H1 (cell line): ENCODE data around the gene SLC39A11. TPM values are rescaled to one million over a fixed set of nuclear protein-coding genes. Genes with fewer than 3 reads are reported as not detected.

Experiments used
- CTCF ChIA-PET: fragments of 300-600 bp; sonication (Branson Sonifier 250); formaldehyde crosslinking; loops from one replicate; lab custom pipeline; 2021; ENCODE audit not compliant: partially characterized antibody; lab: Charles Lee
- POLR2A ChIA-PET: fragments of 300-600 bp; sonication (Branson Sonifier 250); formaldehyde crosslinking; loops from one replicate; lab custom pipeline; 2021; ENCODE audit warnings: inconsistent platforms; ENCODE audit not compliant: partially characterized antibody; lab: Charles Lee
- DNase-seq, 2 experiments: peaks; one replicate each; pipeline versions ENCODE4 v3.0.0 to v3.0.0-alpha.2; 2010 to 2022; ENCODE audit warnings: low spot score in 2 of 2, low read depth in 1 of 2, mixed read lengths in 1 of 2
- FAIRE-seq: peaks from 2 replicates; lab custom pipeline; 2011; peaks lifted over from hg19 to GRCh38; lab: Jason Lieb, UNC
- H2AFZ ChIP-seq: 2 replicates; pipeline ENCODE4 v1.8.1; 2012; ENCODE audit warnings: low read length, inconsistent platforms
- H2AK5ac ChIP-seq: 2 replicates; pipeline ENCODE4 v1.6.1; 2013; ENCODE audit warnings: low read depth, low read length
- H2BK120ac ChIP-seq: replicated peaks from 2 replicates; pipeline ENCODE3; 2013; ENCODE audit warnings: low read depth, low read length, inconsistent platforms
- H2BK12ac ChIP-seq: 2 replicates; pipeline ENCODE4 v1.6.1; 2013; ENCODE audit warnings: low read depth, low read length
- H2BK15ac ChIP-seq: 2 replicates; pipeline ENCODE4 v1.6.1; 2013; ENCODE audit warnings: low read length
- H2BK20ac ChIP-seq: 2 replicates; pipeline ENCODE4 v1.6.1; 2013; ENCODE audit warnings: low read length
- H2BK5ac ChIP-seq: 2 replicates; pipeline ENCODE4 v1.6.1; 2013; ENCODE audit warnings: low read depth, low read length
- H3K14ac ChIP-seq: 2 replicates; pipeline ENCODE4 v1.6.1; 2013; ENCODE audit warnings: inconsistent platforms; ENCODE audit not compliant: insufficient read length
- H3K18ac ChIP-seq: 2 replicates; pipeline ENCODE4 v1.6.1; 2013; ENCODE audit warnings: low read length; ENCODE audit errors: extremely low read depth
- H3K23ac ChIP-seq: 2 replicates; pipeline ENCODE4 v1.6.1; 2013; ENCODE audit warnings: inconsistent platforms; ENCODE audit not compliant: insufficient read length
- H3K23me2 ChIP-seq: 2 replicates; pipeline ENCODE4 v1.6.1; 2013; ENCODE audit warnings: low read depth, low read length
- H3K27ac ChIP-seq: 2 replicates; pipeline ENCODE4 v1.6.1; 2011; ENCODE audit warnings: low read depth, low read length, inconsistent platforms
- H3K27me3 ChIP-seq, 4 experiments: replicated peaks in 1 of 4; 1 replicate in 1 of 4; 2 replicates in 3 of 4; pipeline versions ENCODE4 v1.6.1 to v1.8.1; 2011 to 2013; ENCODE audit warnings: low read length in 3 of 4, mild to moderate bottlenecking in 3 of 4, inconsistent platforms in 2 of 4, mixed read lengths in 2 of 4, moderate library complexity in 1 of 4; ENCODE audit not compliant: control insufficient read depth in 3 of 4, insufficient read depth in 3 of 4; ENCODE audit errors: extremely low read depth in 1 of 4
- H3K36me3 ChIP-seq, 4 experiments: 2 replicates each; pipeline versions ENCODE4 v1.6.1 to v1.8.1; 2011 to 2013; ENCODE audit warnings: mild to moderate bottlenecking in 4 of 4, low read length in 3 of 4, moderate library complexity in 2 of 4, control low read depth in 1 of 4, inconsistent platforms in 1 of 4; ENCODE audit not compliant: insufficient read depth in 4 of 4, control insufficient read depth in 2 of 4
- H3K4ac ChIP-seq: replicated peaks from 2 replicates; pipeline ENCODE3; 2013; ENCODE audit warnings: low read length, low read depth, mixed read lengths, inconsistent platforms; ENCODE audit not compliant: insufficient read length
- H3K4me1 ChIP-seq, 4 experiments: replicated peaks in 1 of 4; 1 replicate in 1 of 4; 2 replicates in 3 of 4; pipeline versions ENCODE4 v1.6.1 to v1.8.1; 2011 to 2013; ENCODE audit warnings: low read length in 3 of 4, inconsistent platforms in 2 of 4, mixed read lengths in 1 of 4; ENCODE audit not compliant: insufficient read depth in 4 of 4, control insufficient read depth in 3 of 4
- H3K4me2 ChIP-seq, 2 experiments: 2 replicates each; pipeline versions ENCODE4 v1.6.1 to v1.8.1; 2011 to 2013; ENCODE audit warnings: low read depth in 2 of 2, low read length in 2 of 2, control low read depth in 1 of 2, inconsistent platforms in 1 of 2, mild to moderate bottlenecking in 1 of 2; ENCODE audit not compliant: insufficient read depth in 1 of 2
- H3K4me3 ChIP-seq, 4 experiments: fragments of 200-600, 300-600 bp in 1 of 4; sonication (generic), shearing (Covaris generic), sonication (Bioruptor Twin) in 1 of 4; 2 replicates each; pipeline versions ENCODE4 v1.5.1 to v1.8.1; 2011 to 2016; ENCODE audit warnings: low read length in 4 of 4, low read depth in 3 of 4, control low read depth in 2 of 4, inconsistent platforms in 2 of 4, mild to moderate bottlenecking in 2 of 4, mixed read lengths in 1 of 4, moderate library complexity in 1 of 4; ENCODE audit not compliant: insufficient read depth in 2 of 4; ENCODE audit errors: extremely low read depth in 1 of 4
- H3K56ac ChIP-seq: replicated peaks from 2 replicates; pipeline ENCODE3; 2013; ENCODE audit warnings: low read depth, mild to moderate bottlenecking, mixed read lengths, low read length, inconsistent platforms; ENCODE audit not compliant: insufficient read length
- H3K79me1 ChIP-seq: 2 replicates; pipeline ENCODE4 v1.6.1; 2013; ENCODE audit warnings: low read depth, low read length, control low read depth
- H3K79me2 ChIP-seq, 2 experiments: 2 replicates each; pipeline versions ENCODE4 v1.6.1 to v1.8.1; 2012 to 2013; ENCODE audit warnings: low read length in 2 of 2, mild to moderate bottlenecking in 2 of 2, inconsistent platforms in 1 of 2; ENCODE audit not compliant: insufficient read depth in 2 of 2, control insufficient read depth in 1 of 2
- H3K9ac ChIP-seq, 4 experiments: replicated peaks in 1 of 4; 1 replicate in 1 of 4; 2 replicates in 3 of 4; pipeline versions ENCODE4 v1.6.1 to v1.8.1; 2011 to 2013; ENCODE audit warnings: low read depth in 3 of 4, low read length in 3 of 4, control low read depth in 2 of 4, mild to moderate bottlenecking in 2 of 4, moderate library complexity in 2 of 4, inconsistent platforms in 1 of 4; ENCODE audit errors: extremely low read depth in 1 of 4
- H3K9me3 ChIP-seq, 2 experiments: 2 replicates each; pipeline versions ENCODE4 v1.6.1 to v1.8.1; 2012 to 2013; ENCODE audit warnings: mild to moderate bottlenecking in 2 of 2, moderate library complexity in 2 of 2, control low read depth in 1 of 2, inconsistent platforms in 1 of 2, low read depth in 1 of 2, low read length in 1 of 2, mixed read lengths in 1 of 2; ENCODE audit not compliant: insufficient read depth in 2 of 2
- H4K20me1 ChIP-seq, 2 experiments: replicated peaks in 1 of 2; 2 replicates each; pipeline versions ENCODE3 to v1.8.1; 2011 to 2013; ENCODE audit warnings: inconsistent platforms in 2 of 2, low read length in 2 of 2, mild to moderate bottlenecking in 1 of 2; ENCODE audit not compliant: insufficient read depth in 2 of 2, control insufficient read depth in 1 of 2
- H4K5ac ChIP-seq: 2 replicates; pipeline ENCODE4 v1.6.1; 2013; ENCODE audit warnings: low read length, low read depth, mixed read lengths, inconsistent platforms; ENCODE audit not compliant: insufficient read length
- H4K8ac ChIP-seq: 2 replicates; pipeline ENCODE4 v1.8.0; 2013; ENCODE audit warnings: mild to moderate bottlenecking, moderate library complexity, low read length, inconsistent platforms; ENCODE audit not compliant: insufficient read depth; ENCODE audit errors: extremely low read depth
- H4K91ac ChIP-seq: replicated peaks from 2 replicates; pipeline ENCODE3; 2013; ENCODE audit warnings: low read length, mixed read lengths, inconsistent platforms; ENCODE audit not compliant: insufficient read length
- EP300 ChIP-seq, 2 experiments: IDR thresholded peaks; 1 replicate in 1 of 2; 2 replicates in 1 of 2; pipeline ENCODE4 v1.6.1; 2011 to 2012; ENCODE audit warnings: low read depth in 2 of 2, low read length in 2 of 2, mild to moderate bottlenecking in 2 of 2, borderline replicate concordance in 1 of 2, inconsistent platforms in 1 of 2, moderate library complexity in 1 of 2
- HDAC2 ChIP-seq, 2 experiments: fragments of 300-600 bp in 1 of 2; sonication (generic) in 1 of 2; IDR thresholded peaks; 2 replicates each; pipeline ENCODE4 v1.6.1; 2011 to 2012; ENCODE audit warnings: low read depth in 2 of 2, low read length in 2 of 2, mild to moderate bottlenecking in 2 of 2, moderate library complexity in 2 of 2, borderline replicate concordance in 1 of 2, inconsistent platforms in 1 of 2
- KDM1A ChIP-seq: fragments of 200-600, 300-600 bp; sonication (generic); IDR thresholded peaks from 2 replicates; pipeline ENCODE4 v1.7.1; 2016; ENCODE audit warnings: mild to moderate bottlenecking, low read length, borderline replicate concordance
- NANOG ChIP-seq: IDR thresholded peaks from 2 replicates; pipeline ENCODE4 v1.6.1; 2011; ENCODE audit warnings: low read length, low read depth, mild to moderate bottlenecking, inconsistent platforms; ENCODE audit not compliant: insufficient read depth, poor library complexity, severe bottlenecking
- RNF2 ChIP-seq: fragments of 200-900, 300-1000 bp; sonication (generic); IDR thresholded peaks from 2 replicates; pipeline ENCODE4 v1.7.1; 2016; ENCODE audit warnings: borderline replicate concordance, low read depth, mild to moderate bottlenecking, antibody characterized with exemption, low read length; ENCODE audit not compliant: poor library complexity, severe bottlenecking; ENCODE audit errors: missing control alignments
- SIN3A ChIP-seq, 2 experiments: IDR thresholded peaks in 1 of 2; conservative IDR thresholded peaks in 1 of 2; 2 replicates each; pipeline ENCODE4 v1.6.1; 2011 to 2012; ENCODE audit warnings: low read length in 2 of 2, improper control_type of control experiment in 1 of 2, low read depth in 1 of 2, mild to moderate bottlenecking in 1 of 2
- SIX5 ChIP-seq: IDR thresholded peaks from 2 replicates; pipeline ENCODE4 v1.6.1; 2011; ENCODE audit warnings: mild to moderate bottlenecking, low read depth, low read length
- WGBS, 2 experiments: shearing (Covaris generic) in 1 of 2; methylation state at CpG; one replicate each; pipeline versions ENCODE4 v1.1.6 to v1.1.7; 2013 to 2015; ENCODE audit warnings: low lambda C conversion rate in 2 of 2, mixed read lengths in 2 of 2, inconsistent platforms in 1 of 2, low coverage in 1 of 2, missing lambda C conversion rate in 1 of 2; ENCODE audit not compliant: insufficient replicate concordance in 2 of 2, insufficient coverage in 1 of 2, insufficient read length in 1 of 2; ENCODE audit errors: extremely low coverage in 1 of 2, missing lambda C conversion rate in 1 of 2; 5-methylcytosine and 5-hydroxymethylcytosine counted together
- polyA plus RNA-seq, 7 experiments: library from polyadenylated mRNA; depleted of rRNA in 3 of 7; stranded (reverse) in 5 of 7; unstranded in 2 of 7; fragments of >200 nt in 5 of 7; fragments of 200-250 nt in 2 of 7; gene quantifications; 1 replicate in 5 of 7; 2 replicates in 1 of 7; 4 replicates in 1 of 7; pipeline versions ENCODE4 v1.2.1 to v1.2.3, GENCODE V29; 2011 to 2013; ENCODE audit warnings: missing spikeins in 2 of 7, mixed read lengths in 2 of 7
- total RNA-seq: library from RNA; stranded (reverse); fragmentation: NEBNext Ultra II Directional; extraction: Animal tissue kit (Norgen Biotek cat#: 25700); gene quantifications from 2 replicates; pipeline ENCODE4 v1.2.1, GENCODE V29; 2021
- TF ChIP-seq, protein P1 (sequence below): IDR thresholded peaks from 2 replicates; pipeline ENCODE4 v1.6.1; 2012; ENCODE audit warnings: inconsistent platforms

Gene SLC39A11
- total and polyA plus RNA-seq, 2 of the 8 experiments (the other 6 are each of a cell fraction or from before 2014, with no cell fraction given): 12.2 to 19.6 TPM

- CTCF ChIA-PET: interaction anchor here (0.6 to 4.6 kb wide), 7 partner anchors 7 to 312 kb away, joined by 3 to 24 read pairs (median 3); no protein-coding TSS in a partner anchor
- WGBS, 2 experiments: 71% methylated on average over 5 of the region's 5 CpGs; no CpG with 5 or more reads in 1 of the 2 experiments
- POLR2A ChIA-PET: no interaction called here
- Histone ChIP-seq H4K20me1 (no peaks in the 10 kb centered on the region), H2BK120ac (no peak overlapping the region), H3K18ac (no peak overlapping the region), H3K23ac (peak overlapping the region; percentile 43), H3K27ac (no peak overlapping the region), H3K56ac (no peak overlapping the region), H2BK15ac (no peak overlapping the region), H2AK5ac (0 out of 2 replicates have a peak overlapping the region, but pooled peaks have one; percentile 32), H3K4me1 (peaks cover 0 to 10% (median 6%) of the 10 kb centered on the region in 4 experiments; a peak in 4 of 7 replicates), H3K14ac (peak overlapping the region; percentile 49), H4K91ac (no peak overlapping the region), H3K27me3 (no peaks in the 10 kb centered on the region), H3K36me3 (no peaks in the 10 kb centered on the region), H2BK5ac (no peak overlapping the region), H3K79me1 (no peaks in the 10 kb centered on the region), H3K4me2 (0 out of 4 replicates have a peak overlapping the region, but pooled peaks of 1 of the 2 experiments have one; percentile 47), H2BK20ac (no peak overlapping the region), H3K9ac (no peak overlapping the region), H4K5ac (no peak overlapping the region), H2BK12ac (peak overlapping the region; percentile 39; the same call in 1 of the 2 replicates), H3K23me2 (no peaks in the 10 kb centered on the region), H3K4me3 (no peak overlapping the region), H4K8ac (no peak overlapping the region), H3K79me2 (no peaks in the 10 kb centered on the region), H2AFZ (no peak overlapping the region), H3K9me3 (no peaks in the 10 kb centered on the region), H3K4ac (no peak overlapping the region)
- DNase-seq (no peak), FAIRE-seq (no peak)
- TF ChIP-seq NANOG: no peak
- TF ChIP-seq KDM1A: 0 out of 2 replicates have a peak, but pooled peaks have one; percentile 19
- TF ChIP-seq RNF2: no peak
- no peak for TF ChIP-seq EP300 (IDR thresholded peaks at IDR 0.05; ENCODE audit: borderline replicate concordance in 1 of 2, low read depth in 2 of 2, low read length in 2 of 2)
- no peak for TF ChIP-seq SIX5
- TF ChIP-seq, protein P1, sequence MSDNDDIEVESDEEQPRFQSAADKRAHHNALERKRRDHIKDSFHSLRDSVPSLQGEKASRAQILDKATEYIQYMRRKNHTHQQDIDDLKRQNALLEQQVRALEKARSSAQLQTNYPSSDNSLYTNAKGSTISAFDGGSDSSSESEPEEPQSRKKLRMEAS: peak; percentile 74
- TF ChIP-seq SIN3A (conservative IDR thresholded peaks at IDR 0.05 in 1 of 2, IDR thresholded peaks at IDR 0.05 in 1 of 2; ENCODE audit: low read depth in 1 of 2, low read length in 2 of 2): no peak
- TF ChIP-seq HDAC2 (IDR thresholded peaks at IDR 0.05; ENCODE audit: borderline replicate concordance in 1 of 2, low read depth in 2 of 2, low read length in 2 of 2): no peak
Measured at GRCh38 chr17:72667096-72668063, 425.1 kb downstream of the SLC39A11 start.
